T47D (cell line): ENCODE measurements around the gene POLR2J2.
"Not testable (repeated sequence)": the region's sequence is repeated elsewhere in the genome, so short reads cannot be mapped to it uniquely, and the experiment has no call there.

Experiments
- DNase-seq, 2 experiments: peaks; one replicate each; pipeline versions ENCODE4 v3.0.0 to v3.0.0-alpha.2; 2011 to 2012; ENCODE audit warnings: low read depth in 1 of 2, low spot score in 1 of 2
- in situ Hi-C: cut with HindIII; loops from 2 replicates; pipeline ENCODE4 v1.10.0; 2016; ENCODE audit warnings: low sequenced_read_pairs, low pct_unique_long_range_greater_than_20kb

The POLR2J2 gene

DNA sequence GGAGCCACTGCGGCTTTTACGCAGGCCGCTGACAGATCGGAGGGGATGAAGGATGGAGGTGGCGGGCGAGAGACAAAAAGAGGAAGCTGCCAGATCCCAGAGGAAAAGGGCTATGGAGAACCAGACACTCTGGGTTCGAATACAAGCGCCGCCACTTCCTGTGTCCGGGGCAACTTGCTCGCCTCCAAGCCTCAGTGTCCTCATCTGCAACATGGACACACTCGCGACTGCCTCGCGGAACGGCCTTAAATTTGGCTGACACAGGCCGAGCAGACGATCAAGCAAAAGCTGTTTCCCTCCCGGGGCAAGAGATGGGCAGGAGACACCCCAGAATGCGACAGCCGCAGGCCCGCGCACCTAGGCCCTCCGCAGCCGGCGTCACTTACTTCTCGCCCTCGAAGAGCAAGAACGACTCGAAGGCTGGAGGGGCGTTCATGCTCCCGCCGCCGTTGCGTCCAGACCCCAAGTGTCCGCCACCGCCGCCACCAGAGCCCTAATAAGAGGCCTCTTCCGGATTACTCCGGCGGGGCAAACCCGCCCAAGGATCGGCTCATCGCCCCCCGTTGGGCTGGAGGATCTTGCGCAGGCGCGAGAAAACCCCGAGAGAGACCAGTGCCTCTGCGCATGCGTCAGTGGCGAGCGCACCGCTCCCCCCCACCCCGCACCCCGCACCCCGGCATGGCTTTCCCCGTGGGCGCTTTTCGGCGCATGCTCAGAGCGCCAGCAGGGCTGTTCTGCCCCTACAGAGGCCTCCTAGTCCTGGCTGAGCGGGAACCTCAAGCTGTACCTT lies at the start of gene POLR2J2:
Gene POLR2J2 (minus strand): TSS at position 498 of the 790 bp plus-strand sequence. CDS start 62 bp downstream, at position 436.
- DNase-seq, in situ Hi-C loops: not testable (repeated sequence)

DNA sequence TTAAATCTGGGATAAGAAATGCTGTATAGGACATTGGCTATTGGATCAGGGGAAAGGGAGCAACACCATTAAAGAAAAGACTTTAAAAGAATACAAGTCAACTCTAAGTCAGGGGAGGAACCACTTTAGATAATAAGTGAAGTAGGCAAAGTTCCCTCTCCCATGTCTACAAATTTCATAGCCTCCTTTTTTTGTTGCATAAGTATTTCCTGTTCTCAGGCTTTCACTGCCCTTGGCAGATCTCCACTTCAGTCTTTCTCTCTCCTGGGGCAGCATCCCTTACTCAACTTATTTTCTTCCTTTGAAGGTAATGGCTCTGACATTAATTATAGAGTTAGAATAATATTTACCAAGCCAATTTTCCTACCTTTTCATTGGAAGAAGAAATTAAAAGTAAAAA lies 47.0 kb upstream of the POLR2J2 start:
- in situ Hi-C loops, DNase-seq: not testable (repeated sequence)

DNA sequence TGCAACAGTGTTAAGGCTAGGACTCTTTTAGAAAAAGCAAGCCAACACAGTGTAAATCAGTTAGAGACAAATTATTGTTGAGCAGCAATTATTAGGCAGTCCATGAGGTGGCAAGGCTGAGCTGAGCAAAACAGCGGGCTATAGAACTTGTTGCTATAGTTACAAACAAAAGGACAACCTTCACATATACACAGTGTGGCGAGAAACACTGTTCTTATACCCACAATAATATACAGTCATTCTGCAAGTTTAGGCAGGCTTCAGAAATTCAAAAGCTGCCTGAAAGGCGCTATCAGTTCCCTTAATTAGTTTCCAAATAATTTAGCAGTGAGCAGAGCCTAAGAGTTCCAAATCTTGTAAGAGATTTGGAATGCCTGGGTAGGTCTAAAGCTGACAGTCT lies 44.3 kb upstream of the POLR2J2 start:
- in situ Hi-C loops, DNase-seq: not testable (repeated sequence)

DNA sequence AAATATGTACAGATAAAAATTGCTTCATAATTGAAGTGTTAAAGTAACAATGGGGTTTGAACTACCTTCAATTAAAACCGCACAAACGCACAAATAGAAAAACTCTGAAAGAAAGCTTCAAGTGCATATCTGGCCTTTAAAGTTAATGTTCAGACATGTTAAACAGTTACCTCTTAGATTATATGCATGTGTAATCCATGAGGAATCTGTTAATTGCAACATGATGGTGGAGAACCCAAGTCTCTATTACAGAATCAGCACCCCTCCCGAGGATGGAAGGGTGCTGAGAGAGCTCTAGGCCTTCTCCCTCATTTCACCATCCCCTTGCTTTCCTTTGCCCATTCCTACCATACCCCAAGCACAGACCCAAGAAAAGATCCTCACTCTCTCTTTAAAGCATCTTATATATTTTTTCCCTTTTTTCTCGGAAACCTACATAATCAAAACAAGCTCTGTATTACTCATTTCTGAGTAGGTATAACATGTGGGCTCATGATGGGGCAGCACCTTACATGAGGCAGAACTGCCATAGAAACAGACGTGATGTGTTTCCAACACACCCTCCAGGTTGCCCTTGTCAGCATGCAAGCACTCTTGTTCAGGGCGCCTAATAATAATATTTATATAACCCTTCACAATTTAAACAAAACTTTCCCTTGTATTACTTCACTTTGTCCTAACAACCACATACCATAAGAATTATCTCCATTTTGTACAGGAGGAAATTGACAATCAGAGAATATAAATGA lies 43.5 kb upstream of the POLR2J2 start:
- in situ Hi-C loops, DNase-seq: not testable (repeated sequence)

DNA sequence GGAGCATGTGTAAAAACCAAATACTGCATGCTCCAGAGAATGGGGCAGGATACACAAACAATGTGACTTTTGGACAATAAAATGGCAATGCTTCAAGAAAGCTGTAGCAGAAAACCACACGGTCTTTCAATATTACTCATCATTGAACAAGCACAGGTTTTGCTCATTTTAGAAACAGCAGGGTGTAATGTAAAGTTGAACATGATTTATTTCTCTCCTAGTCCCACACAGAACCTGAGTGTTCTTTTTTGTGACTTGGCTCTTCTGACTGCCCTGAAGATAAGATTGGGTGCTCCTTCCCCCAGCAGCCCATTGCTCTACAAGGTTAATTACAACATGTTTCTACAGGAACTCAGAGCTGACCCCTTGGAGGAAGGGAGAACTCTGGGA lies 42.2 kb upstream of the POLR2J2 start:
- in situ Hi-C loops, DNase-seq: not testable (repeated sequence)

DNA sequence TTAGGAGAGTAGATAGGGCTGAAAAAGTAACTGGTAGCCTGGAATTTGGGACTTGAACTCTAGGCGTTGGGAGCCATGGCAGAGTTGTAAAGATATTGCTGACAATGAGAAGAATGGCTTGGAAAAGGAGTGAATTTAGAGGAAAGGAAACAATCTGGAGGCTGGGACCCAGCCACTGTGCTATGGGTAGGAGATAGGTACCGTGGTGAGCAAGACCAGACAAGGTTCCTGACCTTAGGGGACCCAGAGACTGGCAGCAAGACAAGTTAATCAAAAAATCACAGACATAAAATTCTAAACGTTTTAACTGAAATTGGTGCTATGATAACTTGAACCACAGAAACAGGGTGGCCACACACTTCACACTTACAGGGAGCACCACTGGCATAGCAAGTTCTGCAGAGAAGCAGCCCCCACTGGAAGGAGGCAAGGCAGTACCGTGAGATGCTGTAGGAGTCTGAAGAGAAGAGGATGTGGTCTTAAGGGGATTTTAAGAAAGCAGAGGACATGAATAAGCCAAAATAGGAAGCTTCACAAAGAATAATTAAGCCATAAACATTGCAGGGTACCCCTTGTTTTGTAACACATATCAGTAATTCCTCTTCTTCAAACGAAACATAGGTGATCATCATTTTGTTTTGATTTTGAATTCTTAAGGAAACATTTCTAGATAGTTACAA lies 41.7 kb upstream of the POLR2J2 start:
- DNase-seq, in situ Hi-C loops: not testable (repeated sequence)

DNA sequence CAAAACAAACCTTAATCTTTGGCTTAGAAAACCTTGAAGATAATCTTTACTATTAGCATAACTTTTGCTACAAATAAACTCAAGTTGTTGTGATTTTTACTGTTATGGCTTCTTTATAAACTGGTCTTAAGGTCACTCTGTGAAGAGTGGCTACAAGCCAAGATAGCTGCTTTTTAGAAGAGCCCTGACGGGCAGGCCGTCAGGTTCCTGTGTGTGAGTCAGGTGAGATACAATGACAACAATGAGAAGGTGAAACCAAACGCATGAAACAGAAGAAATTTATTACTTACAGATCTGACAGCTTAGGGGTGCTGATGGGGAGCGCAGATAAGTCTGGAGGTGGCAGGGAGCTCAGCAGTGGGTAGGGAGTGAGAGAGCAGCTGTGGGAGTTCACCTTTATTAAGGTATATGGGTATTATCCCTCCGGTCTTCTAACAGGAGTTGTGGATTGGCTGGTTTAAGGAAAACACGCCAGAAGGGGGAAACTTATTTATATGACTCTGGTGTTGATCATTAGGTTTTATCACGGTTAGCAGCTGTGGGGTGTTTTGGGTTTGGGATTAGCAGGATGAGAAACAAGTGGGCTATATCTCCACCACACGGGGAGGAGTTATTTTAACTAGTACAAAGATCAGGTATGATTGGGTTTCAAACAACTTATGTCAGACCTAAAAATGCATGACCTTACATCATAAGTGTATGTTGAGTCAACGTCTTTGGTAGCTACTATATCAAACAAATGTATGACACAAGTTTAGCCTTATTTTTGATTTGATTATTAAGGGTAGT lies 27.7 kb upstream of the POLR2J2 start:
- DNase-seq, in situ Hi-C loops: not testable (repeated sequence)

DNA sequence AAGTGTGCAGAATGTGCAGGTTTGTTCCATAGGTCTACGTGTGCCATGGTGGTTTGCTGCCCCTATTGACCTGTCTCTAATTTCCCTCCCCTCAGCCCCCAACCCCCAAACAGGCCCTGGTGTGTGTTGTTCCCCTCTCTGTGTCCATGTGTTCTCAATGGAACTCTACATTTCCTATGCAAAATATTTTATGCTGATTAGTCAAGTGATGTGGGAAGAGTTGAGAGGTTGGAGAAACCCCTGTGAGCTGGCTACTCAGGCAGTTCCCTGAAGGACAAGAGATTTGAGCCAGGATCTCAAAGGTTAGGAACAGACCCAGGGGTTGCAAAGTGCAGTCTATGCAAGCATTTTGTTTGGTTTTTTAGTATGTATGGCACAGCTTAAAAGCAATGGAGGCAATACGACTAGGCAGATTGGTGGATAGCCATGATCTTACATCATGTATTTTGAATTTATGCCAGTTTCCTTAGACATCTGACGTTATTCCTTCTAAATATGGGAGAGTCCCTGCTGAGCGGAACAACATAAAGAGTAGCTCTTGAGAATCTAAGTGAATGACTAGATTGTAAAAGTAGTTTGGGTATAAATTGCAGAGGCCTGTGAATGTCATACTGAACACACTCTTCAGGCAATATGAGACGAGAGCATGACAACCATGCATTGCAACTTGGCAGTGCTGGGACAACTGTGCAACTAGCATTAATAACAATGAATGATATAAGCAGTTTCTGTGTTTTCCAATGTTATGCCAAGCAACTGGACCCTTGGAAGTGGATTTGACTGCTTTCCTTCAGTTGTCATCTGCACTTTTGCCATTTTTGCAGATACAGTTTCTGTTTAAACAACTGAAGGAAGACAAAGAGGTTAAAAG lies 26.4 kb upstream of the POLR2J2 start:
- in situ Hi-C loops, DNase-seq: not testable (repeated sequence)

DNA sequence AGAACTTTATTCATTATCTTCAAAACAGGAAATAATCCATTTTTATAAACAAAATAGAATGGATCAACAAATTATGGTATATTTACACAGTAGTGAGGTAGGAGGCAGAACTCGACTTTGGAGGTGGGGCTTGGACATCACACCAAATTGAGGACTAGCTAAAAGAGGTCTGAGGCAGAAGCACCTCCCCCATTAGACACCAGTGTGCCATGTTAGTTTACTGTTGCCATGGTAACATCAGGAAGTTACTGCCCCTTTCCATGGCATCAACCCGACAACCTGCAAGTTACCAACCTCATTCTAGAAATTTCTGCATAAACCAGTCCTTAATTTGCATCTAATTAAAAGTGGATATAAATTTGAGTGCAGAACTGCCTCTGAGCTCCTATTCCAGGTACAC lies 24.5 kb upstream of the POLR2J2 start:
- in situ Hi-C loops, DNase-seq: not testable (repeated sequence)

DNA sequence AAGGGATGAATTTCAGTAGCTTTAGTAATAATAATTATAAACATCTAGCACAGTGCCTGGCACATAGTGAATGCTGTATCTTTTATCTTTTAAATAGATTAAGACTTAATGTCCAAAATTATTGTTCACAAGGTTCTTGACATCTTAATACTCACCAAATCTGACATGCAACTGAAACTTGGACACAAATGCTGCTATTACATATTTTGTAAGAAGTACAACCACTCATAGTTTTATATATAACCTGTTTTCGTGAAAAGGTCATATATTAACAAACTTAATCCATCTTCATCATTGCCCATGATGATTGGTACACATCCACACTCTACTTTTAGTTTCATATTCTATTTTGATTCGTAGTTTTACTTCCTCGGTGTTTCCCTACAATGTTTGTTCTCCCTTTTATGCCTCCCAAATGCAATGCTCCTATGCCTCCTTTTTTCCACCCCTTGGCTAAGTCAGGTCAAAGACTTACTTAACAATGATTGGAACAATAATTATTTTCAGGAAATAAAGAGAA lies 23.6 kb upstream of the POLR2J2 start:
- in situ Hi-C loops, DNase-seq: not testable (repeated sequence)

DNA sequence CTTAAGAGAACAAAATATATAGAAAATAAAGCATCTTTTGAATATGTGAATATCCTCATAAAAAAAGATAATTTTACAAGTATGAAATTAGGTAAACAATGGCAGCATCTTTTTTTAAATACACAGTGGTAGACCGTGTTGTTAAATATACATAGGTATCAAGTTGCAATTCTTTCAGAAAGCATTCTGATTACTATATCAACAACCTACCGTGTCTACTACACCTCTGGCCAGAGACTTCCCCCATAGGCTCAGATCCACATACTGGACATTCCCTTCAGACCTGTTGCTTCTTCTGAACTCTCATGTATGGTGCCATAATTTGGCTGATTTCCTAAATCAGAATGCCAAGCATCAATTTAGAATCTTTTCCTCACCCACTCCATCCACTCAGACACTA lies 22.5 kb upstream of the POLR2J2 start:
- DNase-seq, in situ Hi-C loops: not testable (repeated sequence)

DNA sequence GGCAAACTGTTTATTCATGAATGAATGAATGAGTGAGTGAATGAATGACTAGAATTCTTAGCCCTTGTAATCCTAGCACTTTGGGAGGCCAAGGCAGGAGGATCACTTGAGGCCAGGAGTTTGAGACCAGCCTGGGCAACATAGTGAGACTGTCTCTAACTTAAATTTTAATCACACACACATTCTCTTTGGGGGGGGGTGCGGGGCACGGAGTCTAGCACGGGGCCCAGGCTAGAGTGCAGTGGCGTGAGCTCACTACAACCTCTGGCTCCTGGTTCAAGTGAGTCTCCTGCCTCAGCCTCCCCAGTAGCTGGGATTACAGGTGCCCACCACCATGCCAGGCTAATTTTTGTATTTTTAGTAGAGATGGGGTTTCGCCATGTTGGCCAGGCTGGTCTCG lies 19.1 kb upstream of the POLR2J2 start:
- DNase-seq, in situ Hi-C loops: not testable (repeated sequence)

DNA sequence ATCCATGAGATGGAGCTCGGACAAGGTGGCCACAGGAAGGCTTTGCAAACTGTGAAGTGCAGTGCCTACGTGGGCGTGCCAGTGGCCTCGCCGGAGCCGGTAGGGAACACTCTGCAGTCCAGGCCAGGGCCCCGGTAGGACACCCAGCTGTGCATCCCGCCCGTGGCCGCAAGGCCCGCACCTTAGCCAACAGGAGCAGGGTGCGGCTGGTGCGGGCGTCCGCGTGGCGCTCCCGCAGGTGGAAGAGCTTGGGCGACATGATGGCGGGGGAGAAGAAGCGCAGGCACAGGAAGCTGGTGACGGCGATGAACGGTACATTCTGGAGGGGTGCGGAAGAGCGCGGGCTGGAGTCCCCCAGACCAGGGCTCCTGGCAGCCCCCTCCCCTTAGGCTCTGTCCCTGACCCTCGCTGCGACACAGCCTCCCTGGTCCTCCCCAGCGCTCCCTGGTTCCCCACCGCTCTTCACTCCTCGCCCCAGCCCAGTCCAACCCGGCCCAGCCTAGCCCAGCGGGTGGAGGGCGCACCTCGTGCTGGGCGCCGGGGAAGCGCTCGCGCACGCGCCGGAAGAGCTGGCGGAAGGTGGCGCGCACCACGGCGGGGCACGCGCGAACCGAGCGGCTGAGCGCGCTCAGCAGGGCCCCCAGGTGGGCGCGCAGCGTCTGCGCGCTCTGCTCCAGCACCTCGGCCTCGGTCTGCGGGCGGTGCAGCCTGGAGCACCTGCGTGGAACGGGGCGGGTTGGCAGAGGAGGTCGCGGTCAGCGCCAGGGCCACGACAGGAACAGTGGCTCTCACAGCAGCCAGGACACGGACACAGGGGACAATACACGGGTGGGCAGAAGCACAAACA lies 18.2 kb upstream of the POLR2J2 start:
- in situ Hi-C loops, DNase-seq: not testable (repeated sequence)

DNA sequence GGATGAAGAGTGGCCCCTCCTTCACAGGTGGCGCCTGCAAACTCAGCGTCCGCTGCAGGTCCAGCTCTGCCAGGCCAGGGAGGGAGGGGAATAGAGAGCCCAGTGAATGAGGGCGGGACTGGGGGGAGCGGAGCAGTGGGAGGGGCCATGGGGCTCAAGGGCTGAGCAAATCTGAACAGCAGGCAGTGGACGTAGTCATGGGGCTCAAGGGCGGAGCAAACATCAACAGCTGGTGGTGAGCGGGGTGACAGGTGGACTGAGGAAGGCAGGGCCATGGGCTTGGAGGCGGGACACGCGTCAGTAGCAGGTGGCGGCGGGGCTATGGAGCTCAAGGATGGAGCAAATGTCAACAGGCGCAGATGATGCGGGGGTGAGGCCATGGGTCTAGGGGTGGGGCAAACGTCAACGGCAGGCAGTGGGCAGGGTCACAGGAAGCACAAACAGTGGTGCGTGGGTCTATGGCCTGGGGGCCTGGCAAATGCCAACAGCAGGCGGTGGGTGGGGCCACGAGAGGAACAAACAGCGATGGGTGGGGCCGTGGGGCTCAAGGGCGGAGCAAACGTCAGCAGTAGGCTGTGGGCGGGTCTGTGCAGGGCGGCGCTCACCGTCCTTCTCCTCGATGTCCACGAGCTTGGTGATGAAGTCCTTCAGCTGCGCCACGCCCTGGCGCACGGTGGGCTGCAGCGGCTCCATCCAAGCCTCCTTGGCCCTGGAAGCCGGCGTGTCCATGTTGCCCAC lies 17.0 kb upstream of the POLR2J2 start:
- in situ Hi-C loops, DNase-seq: not testable (repeated sequence)

DNA sequence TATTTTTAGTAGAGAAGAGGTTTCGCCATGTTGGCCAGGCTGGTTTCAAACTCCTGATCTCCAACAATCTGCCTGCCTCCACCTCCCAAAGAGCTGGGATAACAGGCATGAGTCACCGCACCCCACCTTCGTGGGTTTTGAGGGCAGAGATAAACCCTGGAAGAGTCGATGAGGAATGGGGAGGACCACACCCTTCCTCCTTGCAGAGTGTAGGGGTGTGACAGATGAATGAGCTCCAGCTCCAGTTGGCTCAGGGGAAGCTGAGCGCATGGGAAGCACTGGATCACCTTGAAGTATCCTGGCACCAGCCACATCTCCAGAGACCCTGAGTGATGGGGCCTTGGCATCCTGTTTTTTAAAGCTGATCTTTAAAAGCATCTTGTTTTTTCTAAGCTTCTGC lies 11.1 kb upstream of the POLR2J2 start:
- DNase-seq, in situ Hi-C loops: not testable (repeated sequence)
